Measurements from ENCODE around the gene JPH2.

- no peak for TF ChIP-seq CTCF (IDR thresholded peaks at IDR 0.05; ENCODE audit: low read length)
- no peak for TF ChIP-seq EZH2 (optimal IDR thresholded peaks at IDR 0.05; ENCODE audit: low read depth, low read length)
These were observed 91.2 kb downstream of the JPH2 start for GRCh38 chr20:44095831-44096230.
